K562 (cell line): ENCODE measurements around the gene ELSPBP1.

Experiments used
- AFF4 ChIP-seq: sonication (generic); formaldehyde crosslinking; IDR thresholded peaks from 2 replicates; pipeline ENCODE4 v1.8.0; 2023; ENCODE audit warnings: mild to moderate bottlenecking, missing genetic modification reagents
- CBX8 ChIP-seq: fragments of 200-600 bp; sonication (generic); IDR thresholded peaks from 2 replicates; pipeline ENCODE4 v1.6.1; 2012; ENCODE audit warnings: borderline replicate concordance, mixed run types, low read depth, mild to moderate bottlenecking, moderate library complexity, mixed read lengths, low read length, control low read depth, inconsistent platforms; ENCODE audit not compliant: poor library complexity, severe bottlenecking; ENCODE audit errors: extremely low read depth
- POLR2AphosphoS5 ChIP-seq: IDR thresholded peaks from 2 replicates; pipeline ENCODE4 v1.6.1; 2011; ENCODE audit warnings: mild to moderate bottlenecking, low read depth, low read length, moderate library complexity; ENCODE audit not compliant: control insufficient read depth, insufficient read depth
- TRIM28 ChIP-seq: fragments of 450-650 bp; IDR thresholded peaks from 2 replicates; pipeline ENCODE4 v1.6.1; 2017

GRCh38 chr19:48043675-48044258 is 49.3 kb downstream of the ELSPBP1 start, which contains the start of gene CABP5:
- TF ChIP-seq TRIM28 (no peak), CBX8 (no peak), AFF4 (CRISPR knock-in tag) (no peak), POLR2AphosphoS5 (no peak)
